H1 (cell line): ENCODE data around the gene DCLK1. TPM values are rescaled to one million over a fixed set of nuclear protein-coding genes. Genes with fewer than 3 reads are reported as not detected.

Experiments
- CTCF ChIA-PET: fragments of 300-600 bp; sonication (Branson Sonifier 250); formaldehyde crosslinking; loops from one replicate; lab custom pipeline; 2021; ENCODE audit not compliant: partially characterized antibody; lab: Charles Lee
- POLR2A ChIA-PET: fragments of 300-600 bp; sonication (Branson Sonifier 250); formaldehyde crosslinking; loops from one replicate; lab custom pipeline; 2021; ENCODE audit warnings: inconsistent platforms; ENCODE audit not compliant: partially characterized antibody; lab: Charles Lee
- DNase-seq, 2 experiments: peaks; one replicate each; pipeline versions ENCODE4 v3.0.0 to v3.0.0-alpha.2; 2010 to 2022; ENCODE audit warnings: low spot score in 2 of 2, low read depth in 1 of 2, mixed read lengths in 1 of 2
- FAIRE-seq: peaks from 2 replicates; lab custom pipeline; 2011; peaks lifted over from hg19 to GRCh38; lab: Jason Lieb, UNC
- H2AFZ ChIP-seq: 2 replicates; pipeline ENCODE4 v1.8.1; 2012; ENCODE audit warnings: low read length, inconsistent platforms
- H2AK5ac ChIP-seq: 2 replicates; pipeline ENCODE4 v1.6.1; 2013; ENCODE audit warnings: low read depth, low read length
- H2BK120ac ChIP-seq: replicated peaks from 2 replicates; pipeline ENCODE3; 2013; ENCODE audit warnings: low read depth, low read length, inconsistent platforms
- H2BK12ac ChIP-seq: 2 replicates; pipeline ENCODE4 v1.6.1; 2013; ENCODE audit warnings: low read depth, low read length
- H2BK15ac ChIP-seq: 2 replicates; pipeline ENCODE4 v1.6.1; 2013; ENCODE audit warnings: low read length
- H2BK20ac ChIP-seq: 2 replicates; pipeline ENCODE4 v1.6.1; 2013; ENCODE audit warnings: low read length
- H2BK5ac ChIP-seq: 2 replicates; pipeline ENCODE4 v1.6.1; 2013; ENCODE audit warnings: low read depth, low read length
- H3K14ac ChIP-seq: 2 replicates; pipeline ENCODE4 v1.6.1; 2013; ENCODE audit warnings: inconsistent platforms; ENCODE audit not compliant: insufficient read length
- H3K18ac ChIP-seq: 2 replicates; pipeline ENCODE4 v1.6.1; 2013; ENCODE audit warnings: low read length; ENCODE audit errors: extremely low read depth
- H3K23ac ChIP-seq: 2 replicates; pipeline ENCODE4 v1.6.1; 2013; ENCODE audit warnings: inconsistent platforms; ENCODE audit not compliant: insufficient read length
- H3K23me2 ChIP-seq: 2 replicates; pipeline ENCODE4 v1.6.1; 2013; ENCODE audit warnings: low read depth, low read length
- H3K27ac ChIP-seq: 2 replicates; pipeline ENCODE4 v1.6.1; 2011; ENCODE audit warnings: low read depth, low read length, inconsistent platforms
- H3K27me3 ChIP-seq, 4 experiments: replicated peaks in 1 of 4; 1 replicate in 1 of 4; 2 replicates in 3 of 4; pipeline versions ENCODE4 v1.6.1 to v1.8.1; 2011 to 2013; ENCODE audit warnings: low read length in 3 of 4, mild to moderate bottlenecking in 3 of 4, inconsistent platforms in 2 of 4, mixed read lengths in 2 of 4, moderate library complexity in 1 of 4; ENCODE audit not compliant: control insufficient read depth in 3 of 4, insufficient read depth in 3 of 4; ENCODE audit errors: extremely low read depth in 1 of 4
- H3K36me3 ChIP-seq, 4 experiments: 2 replicates each; pipeline versions ENCODE4 v1.6.1 to v1.8.1; 2011 to 2013; ENCODE audit warnings: mild to moderate bottlenecking in 4 of 4, low read length in 3 of 4, moderate library complexity in 2 of 4, control low read depth in 1 of 4, inconsistent platforms in 1 of 4; ENCODE audit not compliant: insufficient read depth in 4 of 4, control insufficient read depth in 2 of 4
- H3K4ac ChIP-seq: replicated peaks from 2 replicates; pipeline ENCODE3; 2013; ENCODE audit warnings: low read length, low read depth, mixed read lengths, inconsistent platforms; ENCODE audit not compliant: insufficient read length
- H3K4me1 ChIP-seq, 4 experiments: replicated peaks in 1 of 4; 1 replicate in 1 of 4; 2 replicates in 3 of 4; pipeline versions ENCODE4 v1.6.1 to v1.8.1; 2011 to 2013; ENCODE audit warnings: low read length in 3 of 4, inconsistent platforms in 2 of 4, mixed read lengths in 1 of 4; ENCODE audit not compliant: insufficient read depth in 4 of 4, control insufficient read depth in 3 of 4
- H3K4me2 ChIP-seq, 2 experiments: 2 replicates each; pipeline versions ENCODE4 v1.6.1 to v1.8.1; 2011 to 2013; ENCODE audit warnings: low read depth in 2 of 2, low read length in 2 of 2, control low read depth in 1 of 2, inconsistent platforms in 1 of 2, mild to moderate bottlenecking in 1 of 2; ENCODE audit not compliant: insufficient read depth in 1 of 2
- H3K4me3 ChIP-seq, 4 experiments: fragments of 200-600, 300-600 bp in 1 of 4; sonication (generic), shearing (Covaris generic), sonication (Bioruptor Twin) in 1 of 4; 2 replicates each; pipeline versions ENCODE4 v1.5.1 to v1.8.1; 2011 to 2016; ENCODE audit warnings: low read length in 4 of 4, low read depth in 3 of 4, control low read depth in 2 of 4, inconsistent platforms in 2 of 4, mild to moderate bottlenecking in 2 of 4, mixed read lengths in 1 of 4, moderate library complexity in 1 of 4; ENCODE audit not compliant: insufficient read depth in 2 of 4; ENCODE audit errors: extremely low read depth in 1 of 4
- H3K56ac ChIP-seq: replicated peaks from 2 replicates; pipeline ENCODE3; 2013; ENCODE audit warnings: low read depth, mild to moderate bottlenecking, mixed read lengths, low read length, inconsistent platforms; ENCODE audit not compliant: insufficient read length
- H3K79me1 ChIP-seq: 2 replicates; pipeline ENCODE4 v1.6.1; 2013; ENCODE audit warnings: low read depth, low read length, control low read depth
- H3K79me2 ChIP-seq, 2 experiments: 2 replicates each; pipeline versions ENCODE4 v1.6.1 to v1.8.1; 2012 to 2013; ENCODE audit warnings: low read length in 2 of 2, mild to moderate bottlenecking in 2 of 2, inconsistent platforms in 1 of 2; ENCODE audit not compliant: insufficient read depth in 2 of 2, control insufficient read depth in 1 of 2
- H3K9ac ChIP-seq, 4 experiments: replicated peaks in 1 of 4; 1 replicate in 1 of 4; 2 replicates in 3 of 4; pipeline versions ENCODE4 v1.6.1 to v1.8.1; 2011 to 2013; ENCODE audit warnings: low read depth in 3 of 4, low read length in 3 of 4, control low read depth in 2 of 4, mild to moderate bottlenecking in 2 of 4, moderate library complexity in 2 of 4, inconsistent platforms in 1 of 4; ENCODE audit errors: extremely low read depth in 1 of 4
- H3K9me3 ChIP-seq, 2 experiments: 2 replicates each; pipeline versions ENCODE4 v1.6.1 to v1.8.1; 2012 to 2013; ENCODE audit warnings: mild to moderate bottlenecking in 2 of 2, moderate library complexity in 2 of 2, control low read depth in 1 of 2, inconsistent platforms in 1 of 2, low read depth in 1 of 2, low read length in 1 of 2, mixed read lengths in 1 of 2; ENCODE audit not compliant: insufficient read depth in 2 of 2
- H4K20me1 ChIP-seq, 2 experiments: replicated peaks in 1 of 2; 2 replicates each; pipeline versions ENCODE3 to v1.8.1; 2011 to 2013; ENCODE audit warnings: inconsistent platforms in 2 of 2, low read length in 2 of 2, mild to moderate bottlenecking in 1 of 2; ENCODE audit not compliant: insufficient read depth in 2 of 2, control insufficient read depth in 1 of 2
- H4K5ac ChIP-seq: 2 replicates; pipeline ENCODE4 v1.6.1; 2013; ENCODE audit warnings: low read length, low read depth, mixed read lengths, inconsistent platforms; ENCODE audit not compliant: insufficient read length
- H4K8ac ChIP-seq: 2 replicates; pipeline ENCODE4 v1.8.0; 2013; ENCODE audit warnings: mild to moderate bottlenecking, moderate library complexity, low read length, inconsistent platforms; ENCODE audit not compliant: insufficient read depth; ENCODE audit errors: extremely low read depth
- H4K91ac ChIP-seq: replicated peaks from 2 replicates; pipeline ENCODE3; 2013; ENCODE audit warnings: low read length, mixed read lengths, inconsistent platforms; ENCODE audit not compliant: insufficient read length
- MAFK ChIP-seq: IDR thresholded peaks from 2 replicates; pipeline ENCODE4 v1.6.1; 2012; ENCODE audit warnings: low read depth, mild to moderate bottlenecking, improper control_type of control experiment, low read length
- PHF8 ChIP-seq: fragments of 200-600 bp; sonication (generic); conservative IDR thresholded peaks from 2 replicates; pipeline ENCODE4 v1.7.1; 2012; ENCODE audit warnings: low read depth, mild to moderate bottlenecking, inconsistent platforms, low read length, moderate library complexity
- ZNF274 ChIP-seq: IDR thresholded peaks from 2 replicates; pipeline ENCODE4 v1.7.0; 2012; ENCODE audit warnings: low read length, borderline replicate concordance; ENCODE audit errors: extremely low read depth
- WGBS, 2 experiments: shearing (Covaris generic) in 1 of 2; methylation state at CpG; one replicate each; pipeline versions ENCODE4 v1.1.6 to v1.1.7; 2013 to 2015; ENCODE audit warnings: low lambda C conversion rate in 2 of 2, mixed read lengths in 2 of 2, inconsistent platforms in 1 of 2, low coverage in 1 of 2, missing lambda C conversion rate in 1 of 2; ENCODE audit not compliant: insufficient replicate concordance in 2 of 2, insufficient coverage in 1 of 2, insufficient read length in 1 of 2; ENCODE audit errors: extremely low coverage in 1 of 2, missing lambda C conversion rate in 1 of 2; 5-methylcytosine and 5-hydroxymethylcytosine counted together
- polyA plus RNA-seq, 7 experiments: library from polyadenylated mRNA; depleted of rRNA in 3 of 7; stranded (reverse) in 5 of 7; unstranded in 2 of 7; fragments of >200 nt in 5 of 7; fragments of 200-250 nt in 2 of 7; gene quantifications; 1 replicate in 5 of 7; 2 replicates in 1 of 7; 4 replicates in 1 of 7; pipeline versions ENCODE4 v1.2.1 to v1.2.3, GENCODE V29; 2011 to 2013; ENCODE audit warnings: missing spikeins in 2 of 7, mixed read lengths in 2 of 7
- total RNA-seq: library from RNA; stranded (reverse); fragmentation: NEBNext Ultra II Directional; extraction: Animal tissue kit (Norgen Biotek cat#: 25700); gene quantifications from 2 replicates; pipeline ENCODE4 v1.2.1, GENCODE V29; 2021

Gene DCLK1
- total and polyA plus RNA-seq, 2 of the 8 experiments (the other 6 are each of a cell fraction or from before 2014, with no cell fraction given): 22.8 to 41.0 TPM

DNA sequence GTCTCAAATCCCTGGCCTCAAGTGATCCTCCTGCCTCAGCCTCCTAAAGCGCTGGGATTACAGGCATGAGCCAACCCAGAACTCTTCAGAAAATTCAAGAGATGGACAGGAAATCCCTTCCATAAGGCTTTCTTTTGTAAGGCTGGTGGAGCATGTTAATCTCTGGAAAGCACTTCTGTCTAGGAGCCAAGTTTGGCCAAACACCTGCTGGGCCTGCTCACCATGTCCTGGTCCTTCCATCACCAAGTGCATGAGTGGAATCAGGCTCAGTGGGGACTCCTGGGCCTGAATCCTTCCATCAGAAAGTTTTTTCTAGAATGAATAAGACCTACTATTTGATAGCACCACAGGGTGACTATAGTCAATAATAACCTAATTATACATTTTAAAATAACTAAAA is 148.0 kb downstream of the DCLK1 start:
- WGBS, 2 experiments: 100% methylated on average over 1 of the region's 1 CpG; no CpG with 5 or more reads in 1 of the 2 experiments
- POLR2A ChIA-PET: no interaction called here
- TF ChIP-seq ZNF274 (no peak), PHF8 (no peak), MAFK (no peak)

More for the DNA sequence above, 148.0 kb downstream of the DCLK1 start:
- H3K4ac ChIP-seq: no peak overlapping the region
- peaks cover 0 to 3% (median 0%) of the 10 kb centered on the region in 4 experiments; a peak in 1 of 8 replicates for H3K36me3 ChIP-seq
- no peaks in the 10 kb centered on the region for H4K20me1 ChIP-seq
- H3K9ac ChIP-seq: no peak overlapping the region
- FAIRE-seq (no peak), DNase-seq (no peak)
- H2BK15ac ChIP-seq: no peak overlapping the region
- no peak overlapping the region for H2AK5ac ChIP-seq
- H2BK120ac ChIP-seq: no peak overlapping the region
- no peaks in the 10 kb centered on the region for H3K23me2 ChIP-seq
- no peak overlapping the region for H3K4me2 ChIP-seq
- H3K18ac ChIP-seq: no peak overlapping the region
- no peak overlapping the region for H4K91ac ChIP-seq
- H3K9me3 ChIP-seq: peaks cover 4 to 17% of the 10 kb centered on the region in 2 experiments; a peak in 3 of 4 replicates
- no peaks in the 10 kb centered on the region for H3K79me1 ChIP-seq
- no peak overlapping the region for H2BK5ac ChIP-seq
- H3K56ac ChIP-seq: no peak overlapping the region
- H3K4me3 ChIP-seq: no peak overlapping the region
- H3K23ac ChIP-seq: no peak overlapping the region
- H3K4me1 ChIP-seq: peaks cover 14 to 33% (median 20%) of the 10 kb centered on the region in 4 experiments
- H2AFZ ChIP-seq: no peak overlapping the region
- H3K27me3 ChIP-seq: no peaks in the 10 kb centered on the region
- no peak overlapping the region for H2BK12ac ChIP-seq
- no peak overlapping the region for H3K14ac ChIP-seq
- H3K27ac ChIP-seq: no peak overlapping the region
- H3K79me2 ChIP-seq: no peaks in the 10 kb centered on the region
- no peak overlapping the region for H4K8ac ChIP-seq
- H4K5ac ChIP-seq: no peak overlapping the region
- no peak overlapping the region for H2BK20ac ChIP-seq
- CTCF ChIA-PET: no interaction called here
